HG02588 (cell line): ENCODE measurements around the gene CD83.
"Not testable (repeated sequence)": the region's sequence is repeated elsewhere in the genome, so short reads cannot be mapped to it uniquely, and the experiment has no call there.

Experiments
- ATAC-seq: cut with Tn5 transposase; IDR thresholded peaks from one replicate; pipeline ENCODE4 v1.9.1; 2021; ENCODE audit warnings: mild to moderate bottlenecking, moderate library complexity; ENCODE audit not compliant: unreplicated experiment

Gene CD83

GRCh38 chr6:14117158-14118090 lies at the start of gene CD83:
TSS of gene CD83 (plus strand) at chr6:14117772. CDS start at chr6:14117812, 40 bp downstream.
- ATAC-seq, result peak; percentile 66

- ATAC-seq, result no peak
Observed at GRCh38 chr6:14068133-14068532, 49.4 kb upstream of the CD83 start.

GRCh38 chr6:14068623-14069022 lies 48.9 kb upstream of the CD83 start:
- ATAC-seq, result no peak

GRCh38 chr6:14070457-14070856 lies 47.1 kb upstream of the CD83 start:
- ATAC-seq, result no peak

- peak; percentile 41 for ATAC-seq
Observed at GRCh38 chr6:14072084-14072483, 45.5 kb upstream of the CD83 start.

GRCh38 chr6:14073561-14074354 lies 43.8 kb upstream of the CD83 start:
- not testable (repeated sequence) for ATAC-seq

- ATAC-seq, result no peak
Observed at GRCh38 chr6:14074476-14075094, 43.0 kb upstream of the CD83 start.

- ATAC-seq, result no peak
Observed at GRCh38 chr6:14075095-14075503, 42.5 kb upstream of the CD83 start.

GRCh38 chr6:14077193-14077867 lies 40.2 kb upstream of the CD83 start:
- no peak for ATAC-seq

- ATAC-seq, result no peak
Observed at GRCh38 chr6:14079433-14079832, 38.1 kb upstream of the CD83 start.

- no peak for ATAC-seq
Observed at GRCh38 chr6:14079971-14080370, 37.6 kb upstream of the CD83 start.

GRCh38 chr6:14081126-14081525 lies 36.4 kb upstream of the CD83 start:
- no peak for ATAC-seq

- no peak for ATAC-seq
Observed at GRCh38 chr6:14082771-14083170, 34.8 kb upstream of the CD83 start.

- ATAC-seq, result no peak
Observed at GRCh38 chr6:14083262-14083661, 34.3 kb upstream of the CD83 start.

- ATAC-seq, result no peak
Observed at GRCh38 chr6:14083751-14084150, 33.8 kb upstream of the CD83 start.

GRCh38 chr6:14084388-14084787 lies 33.2 kb upstream of the CD83 start:
- ATAC-seq, result no peak

GRCh38 chr6:14085176-14085787 lies 32.3 kb upstream of the CD83 start:
- no peak for ATAC-seq

GRCh38 chr6:14086701-14087100 lies 30.9 kb upstream of the CD83 start:
- no peak for ATAC-seq

GRCh38 chr6:14088600-14089192 lies 28.9 kb upstream of the CD83 start:
- ATAC-seq, result no peak

GRCh38 chr6:14089224-14089623 lies 28.3 kb upstream of the CD83 start:
- ATAC-seq, result peak; percentile 46
